Activated CD8-positive, alpha-beta memory T cell treated with anti-CD3 and anti-CD28 coated beads, Interleukin-2, amount 50 U/mL, for 24 hours (primary cell): Measurements from ENCODE around the gene LLCFC1.

Experiments
- DNase-seq: peaks from one replicate; pipeline ENCODE4 v3.0.0-alpha.2; 2020; ENCODE audit errors: extremely low read depth

LLCFC1 gene

DNA sequence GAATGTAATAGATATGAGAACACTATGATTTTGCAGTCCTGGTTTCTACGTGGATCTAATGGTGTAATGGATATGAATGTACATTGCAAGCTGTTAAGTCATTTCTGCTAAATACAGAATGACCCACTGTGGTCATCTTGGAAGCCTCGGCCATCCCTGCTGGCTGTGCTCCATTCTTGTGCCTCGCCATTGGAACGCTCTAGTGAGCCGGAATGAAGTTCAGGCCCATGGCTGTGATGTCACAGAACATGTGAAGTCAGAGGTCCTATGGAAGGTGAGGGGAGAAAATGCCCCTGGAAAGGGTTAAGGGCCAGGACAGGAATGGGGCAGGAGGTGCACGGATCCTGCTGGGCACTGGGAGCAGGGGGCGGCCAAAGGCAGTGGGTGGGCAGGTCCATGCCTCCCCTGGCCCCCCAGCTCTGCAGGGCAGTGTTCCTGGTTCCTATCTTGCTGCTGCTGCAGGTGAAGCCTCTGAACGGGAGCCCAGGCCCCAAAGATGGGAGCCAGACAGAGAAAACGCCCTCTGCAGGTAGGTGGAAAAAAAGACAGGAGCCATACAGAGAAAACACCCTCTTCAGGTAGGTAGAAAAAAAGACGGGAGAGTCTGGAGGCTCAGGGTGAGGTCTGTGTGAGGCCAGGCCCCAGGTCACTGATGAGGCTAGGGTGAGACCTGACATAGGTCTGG lies at the start of gene LLCFC1:
LLCFC1 (plus strand) TSS at position 259 of the 685 bp plus-strand sequence; CDS start at position 397, 138 bp downstream.
- DNase-seq: no peak

DNA sequence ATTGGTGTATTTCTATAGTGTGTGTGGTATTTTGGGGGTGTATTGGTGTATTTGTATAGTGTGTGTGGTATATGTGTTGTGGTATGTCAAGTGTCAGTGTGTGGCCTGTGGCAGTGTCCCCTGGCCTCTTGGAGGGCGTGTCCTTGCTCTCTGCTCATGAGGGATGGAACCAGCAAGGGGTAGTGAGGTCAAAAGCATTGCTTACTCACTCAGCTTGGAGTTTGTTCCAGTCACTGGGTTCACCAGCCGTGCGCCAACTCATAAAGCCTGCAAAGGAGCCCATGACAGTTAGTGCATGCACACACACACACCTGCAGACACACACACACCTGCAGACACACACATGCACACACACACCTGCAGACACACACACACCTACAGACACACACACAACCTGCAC lies 49.5 kb upstream of the LLCFC1 start:
- DNase-seq: no peak

DNA sequence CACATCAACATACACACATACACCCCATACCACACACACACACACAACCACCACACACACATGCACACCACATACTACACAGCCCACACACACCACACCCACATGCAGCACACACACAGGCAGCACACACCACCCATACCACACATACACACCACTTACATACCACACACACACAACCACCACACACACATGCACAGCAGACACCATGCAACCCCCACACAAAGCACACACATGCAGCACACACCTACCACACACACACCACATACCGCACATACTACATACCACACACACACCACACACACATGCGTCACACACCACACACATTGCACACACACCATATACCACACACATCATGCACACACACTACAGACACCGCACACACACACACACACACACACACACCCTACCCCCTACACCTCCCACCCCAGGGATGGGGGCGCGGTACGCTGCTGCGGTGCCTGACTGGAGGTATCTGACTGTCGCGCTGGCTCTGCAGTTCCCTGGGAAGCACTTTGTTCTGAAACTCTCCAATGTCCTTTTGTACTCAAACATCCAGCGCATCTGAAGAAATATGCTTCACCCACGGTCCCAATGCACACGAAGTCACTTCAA lies 48.3 kb upstream of the LLCFC1 start:
- no peak for DNase-seq

DNA sequence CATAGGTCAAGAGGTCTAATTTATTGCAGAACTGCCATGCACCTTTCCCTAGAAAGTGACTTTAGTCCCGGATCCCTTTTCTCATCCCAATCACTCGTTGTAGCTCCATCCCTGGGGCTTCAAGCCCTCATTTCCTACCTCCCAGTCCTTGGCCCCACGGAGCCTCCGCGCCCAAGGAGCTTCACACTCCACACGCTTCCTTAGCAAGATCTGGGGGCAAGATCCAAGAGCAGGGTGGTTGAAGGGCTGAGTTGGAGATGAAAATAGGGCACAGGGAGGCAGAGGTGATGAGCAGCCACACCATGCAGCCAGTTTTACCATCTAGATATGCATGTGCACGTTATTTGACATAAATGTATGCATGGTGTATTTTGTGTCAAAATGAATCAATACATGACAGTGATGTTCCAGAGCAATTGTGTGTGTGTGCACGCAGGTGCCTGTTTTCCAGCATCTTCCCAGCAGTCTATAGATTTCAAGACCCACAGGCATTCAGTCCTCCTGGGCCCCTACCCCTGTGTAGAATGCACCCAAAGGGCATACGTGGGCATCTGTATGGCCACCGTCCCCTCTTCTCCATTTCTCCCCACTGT lies 47.7 kb upstream of the LLCFC1 start:
- no peak for DNase-seq

DNA sequence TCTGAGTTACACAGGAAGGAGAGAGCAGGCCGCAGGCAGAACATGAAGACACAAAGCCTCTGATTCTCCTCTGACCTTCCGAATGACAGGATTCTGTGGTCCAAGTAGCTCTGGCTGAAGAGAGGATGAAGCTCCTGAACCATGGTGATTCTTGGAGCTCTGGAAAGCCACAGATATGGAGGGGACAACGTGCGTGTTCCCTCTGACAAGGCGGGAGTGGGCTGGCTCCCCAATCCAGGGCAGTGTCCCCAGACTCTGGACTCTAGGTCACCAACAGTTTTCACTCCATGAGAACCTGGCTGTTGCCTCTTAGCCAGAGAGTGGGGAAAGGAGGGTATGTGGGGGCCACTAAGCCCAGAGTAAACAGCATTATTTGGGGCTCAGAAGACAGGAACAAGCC lies 46.3 kb upstream of the LLCFC1 start:
- no peak for DNase-seq

DNA sequence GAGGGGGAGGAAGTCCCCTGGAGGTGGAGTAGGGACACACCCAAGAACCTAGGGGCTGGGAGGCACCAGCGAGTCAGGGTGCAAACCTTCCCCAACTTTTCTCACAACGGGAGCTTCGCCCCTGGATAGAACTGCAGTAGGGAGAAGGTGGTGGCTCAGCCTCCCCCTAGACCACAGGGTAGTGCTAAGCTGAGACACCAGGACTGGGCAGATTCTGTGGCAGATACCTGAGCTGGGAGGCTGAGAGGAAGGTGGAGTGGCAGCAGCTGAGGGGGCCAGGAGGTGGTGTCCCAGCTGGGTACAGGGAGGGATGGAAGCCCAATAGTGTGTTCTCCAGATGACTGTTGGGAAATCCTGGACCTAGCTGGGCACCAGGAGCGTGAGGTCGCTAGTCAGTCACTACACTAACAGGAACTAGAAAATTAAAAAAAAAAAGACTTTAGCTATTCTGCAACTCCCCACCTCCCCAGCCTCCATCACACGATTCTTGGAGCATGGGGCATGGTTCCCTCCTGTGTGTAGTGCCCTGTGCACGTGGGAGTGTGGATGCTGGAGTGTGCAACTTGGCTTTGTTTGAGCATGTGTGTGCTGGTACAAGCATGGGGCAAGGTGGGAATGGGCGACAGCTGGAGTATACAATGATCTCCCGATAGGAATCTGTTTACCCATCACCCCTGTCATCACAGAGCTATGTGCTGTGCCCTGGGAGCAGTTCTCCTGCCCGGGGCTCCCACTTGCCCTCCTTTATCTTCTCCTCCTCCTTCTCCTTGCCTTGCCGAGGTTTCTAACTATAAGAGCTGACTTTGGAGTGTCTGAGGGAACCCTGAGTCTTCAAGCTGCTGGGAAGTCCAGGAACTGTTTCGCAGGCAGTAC lies 44.9 kb upstream of the LLCFC1 start:
- no peak for DNase-seq

DNA sequence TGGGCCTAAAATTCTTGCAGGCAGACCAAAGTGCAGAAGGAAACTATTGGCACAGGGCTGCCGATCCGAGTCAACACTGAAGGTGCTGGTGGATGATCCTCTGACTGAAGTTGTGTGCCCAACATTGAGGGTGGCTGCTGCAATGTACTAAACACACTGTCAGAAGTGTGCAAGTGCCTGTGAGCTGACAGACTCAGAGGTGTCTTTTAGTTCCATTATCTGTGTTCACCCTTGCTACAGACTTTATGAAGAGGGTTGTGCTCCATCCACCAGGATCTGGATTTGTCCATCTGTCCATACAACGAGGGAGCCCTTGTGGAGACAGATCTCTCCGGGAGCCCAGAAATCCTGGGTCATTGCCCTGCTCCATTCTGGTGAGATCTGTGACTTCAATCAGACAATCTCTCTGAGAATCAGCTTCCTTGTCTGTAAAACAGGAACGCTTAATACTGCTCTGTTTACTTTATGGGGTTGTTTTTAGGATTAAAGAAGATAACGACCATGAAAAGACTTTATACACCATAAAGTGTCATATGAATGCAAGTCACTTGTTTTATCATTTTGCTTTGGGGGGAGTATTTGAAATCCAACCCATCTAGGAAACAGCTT lies 44.2 kb upstream of the LLCFC1 start:
- DNase-seq: no peak

DNA sequence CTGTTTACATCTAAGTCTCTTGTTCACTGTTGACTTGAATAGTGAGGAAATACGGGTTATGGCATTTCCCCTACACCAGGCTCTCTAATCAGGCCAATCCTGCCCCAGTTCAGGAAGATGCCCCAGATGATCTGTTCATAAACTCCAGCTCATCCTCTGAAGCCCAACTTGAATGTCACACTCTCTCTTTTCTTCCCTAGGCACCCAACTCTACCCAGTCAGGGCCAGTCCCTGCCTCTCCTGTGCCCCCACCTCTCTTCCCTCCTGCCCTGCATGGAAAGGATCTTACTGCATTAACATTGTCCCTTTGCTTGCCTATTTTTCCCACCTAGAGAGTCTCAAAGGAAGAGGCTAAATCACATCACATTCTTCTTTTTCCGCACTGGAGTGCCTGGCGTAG lies 43.1 kb upstream of the LLCFC1 start:
- no peak for DNase-seq

DNA sequence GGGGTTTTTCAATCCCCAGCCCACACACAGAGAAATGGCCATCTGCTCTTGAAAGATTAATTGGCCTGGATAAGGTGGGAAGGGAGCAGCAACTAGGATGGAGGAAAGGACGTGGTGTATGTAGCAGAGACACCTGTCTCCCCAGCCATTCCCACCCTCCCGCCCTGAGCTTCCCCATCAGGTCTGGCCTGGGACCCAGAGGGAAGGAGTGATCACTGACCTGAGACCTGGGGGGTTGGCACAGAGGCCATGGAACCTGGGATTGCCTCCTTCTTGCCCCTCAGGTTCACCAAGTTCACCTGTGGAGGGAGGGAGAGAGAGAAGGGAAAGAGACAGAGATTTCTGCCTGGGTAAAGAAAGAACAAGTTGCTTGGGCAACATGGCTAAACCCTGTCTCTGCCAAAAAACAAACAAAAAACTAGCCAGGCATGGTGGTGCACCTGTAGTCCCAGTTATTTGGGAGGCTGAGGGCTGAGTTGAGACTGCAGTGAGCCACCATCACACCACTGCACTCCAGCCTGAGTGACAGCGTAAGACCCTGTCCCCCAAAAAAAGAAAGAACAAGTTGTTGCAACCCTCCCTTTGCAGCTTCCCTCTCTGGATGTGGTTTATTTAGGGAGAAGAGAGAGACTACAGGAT lies 42.4 kb upstream of the LLCFC1 start:
- no peak for DNase-seq

DNA sequence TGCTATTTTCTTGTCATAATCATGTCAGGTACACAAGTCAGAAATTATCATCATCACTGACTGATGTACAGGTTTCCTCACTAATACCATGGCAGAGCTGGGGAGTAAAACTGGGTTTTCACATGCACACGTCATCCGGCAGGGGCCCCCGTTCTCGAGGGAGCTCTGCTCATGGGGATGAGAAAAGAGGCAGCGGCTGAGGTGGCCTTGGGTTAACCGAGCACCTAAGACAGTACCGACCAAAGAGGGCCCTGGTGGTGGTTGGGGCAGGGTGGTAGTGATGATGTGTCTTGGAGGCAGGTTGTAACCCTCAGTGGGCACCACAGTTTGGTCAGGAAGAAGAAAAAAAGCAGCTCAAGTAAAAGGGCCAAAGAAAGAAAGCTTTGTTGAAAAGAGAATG lies 41.6 kb upstream of the LLCFC1 start:
- DNase-seq: no peak

DNA sequence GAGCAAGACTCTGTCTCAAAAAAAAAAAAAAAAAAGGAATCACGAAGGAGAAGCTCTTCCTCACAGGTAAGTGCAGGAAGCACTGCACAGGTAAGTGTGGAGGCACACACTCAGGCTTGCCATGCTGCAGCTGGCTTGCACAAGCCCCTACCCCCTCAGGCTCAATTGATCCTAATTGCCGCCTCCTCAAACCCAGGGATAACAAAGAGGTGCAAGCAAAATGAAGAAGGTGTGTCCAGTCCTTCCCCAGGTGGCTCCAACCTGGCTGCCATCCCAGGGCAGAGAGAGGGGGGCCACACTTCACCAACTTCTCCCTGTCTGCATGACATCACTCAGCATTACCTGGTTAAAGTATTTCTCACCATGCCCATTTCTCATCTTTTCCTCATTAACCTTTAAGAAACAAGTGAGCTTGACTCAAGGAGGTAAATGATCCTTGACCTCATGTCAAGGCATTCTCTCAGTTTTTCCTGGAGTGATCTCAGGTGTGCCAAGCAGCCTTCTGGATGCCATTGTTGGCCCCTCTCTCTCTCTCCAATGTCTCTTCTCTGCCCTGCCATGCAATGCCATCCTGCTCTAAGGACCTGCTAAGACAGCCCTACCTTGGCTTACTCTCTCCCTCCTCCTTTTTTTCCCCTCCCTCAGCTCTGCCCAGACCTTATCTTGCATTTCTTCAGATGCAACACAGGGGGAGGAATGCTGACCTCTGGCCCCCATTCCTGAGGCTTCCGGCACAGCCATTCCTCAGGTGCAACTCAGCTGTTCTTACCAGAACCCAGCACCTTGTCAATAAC lies 40.7 kb upstream of the LLCFC1 start:
- no peak for DNase-seq

DNA sequence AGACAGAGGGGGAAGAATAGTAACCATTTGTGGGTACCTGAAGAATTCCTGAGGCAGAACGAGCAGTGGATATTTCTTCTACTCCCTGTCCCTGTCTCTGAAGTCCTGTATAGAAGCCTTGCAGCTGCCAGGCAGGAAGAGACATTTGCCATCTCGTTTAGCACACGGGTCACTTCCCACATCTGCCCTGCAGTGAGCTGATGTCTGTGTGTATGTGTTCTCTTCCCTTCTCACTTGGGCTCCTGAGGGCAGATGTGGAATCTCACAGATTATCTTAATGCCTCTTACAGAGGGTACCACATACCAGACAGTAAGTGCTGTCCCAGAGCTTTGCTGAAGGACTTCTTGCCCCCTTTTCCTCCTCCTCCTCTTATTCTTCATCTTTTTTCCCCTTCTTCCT lies 39.6 kb upstream of the LLCFC1 start:
- DNase-seq: no peak

DNA sequence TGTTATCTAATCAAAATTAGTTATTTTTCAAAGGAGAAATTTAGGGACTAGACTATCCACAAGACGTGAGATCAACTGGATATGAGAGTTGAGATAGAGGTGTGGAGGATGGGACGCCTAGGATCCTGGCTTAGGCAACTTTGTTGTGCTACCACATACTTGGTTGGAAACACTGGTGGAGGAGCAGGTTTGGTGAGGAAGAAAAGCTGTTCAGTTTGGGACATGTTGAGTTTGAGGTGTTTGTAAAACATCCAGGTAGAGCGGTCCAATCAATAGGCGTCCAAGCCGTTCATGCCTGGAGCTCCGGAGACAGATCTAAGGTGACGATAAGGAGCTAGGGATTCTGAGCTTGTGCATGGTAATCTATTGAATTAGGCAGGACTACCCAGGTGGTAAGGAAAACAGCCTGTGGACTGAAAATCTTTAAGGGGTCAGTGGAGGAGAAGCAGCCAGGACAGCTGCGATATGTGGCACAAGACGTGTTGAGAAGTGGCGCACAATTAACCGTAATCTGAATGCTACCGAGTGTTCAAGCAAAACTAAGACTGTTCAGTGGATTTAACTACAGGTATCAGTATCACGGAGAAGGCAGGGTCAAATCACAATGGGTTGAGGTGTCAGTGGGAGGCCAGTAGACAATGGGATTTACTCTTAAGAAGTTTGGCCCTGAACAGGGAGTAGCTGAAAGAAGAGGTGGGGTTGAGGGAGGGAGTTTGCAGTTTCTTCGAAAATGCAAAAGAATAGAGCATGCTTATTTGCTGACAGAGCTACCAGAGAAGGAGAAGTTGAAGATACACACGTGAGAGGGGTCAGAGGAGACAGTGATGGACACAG lies 37.6 kb upstream of the LLCFC1 start:
- no peak for DNase-seq

DNA sequence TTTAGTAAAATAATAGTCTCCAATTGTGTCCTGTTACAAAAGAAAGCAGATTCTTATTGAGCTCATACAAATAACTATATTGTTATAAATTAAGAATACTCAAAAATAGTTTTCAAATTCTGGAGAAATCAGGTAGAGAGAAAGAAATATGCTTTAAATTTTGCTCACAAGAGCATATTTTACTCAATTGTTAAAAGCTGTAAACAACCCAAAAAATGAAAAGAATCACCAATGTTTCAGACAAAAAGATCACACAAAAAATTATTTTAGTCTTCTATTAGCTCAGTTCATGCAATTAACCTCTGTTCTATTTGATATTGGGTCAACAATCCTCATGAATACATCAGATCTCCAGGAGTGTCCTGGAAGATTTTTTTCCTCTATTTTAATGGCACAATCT lies 35.2 kb upstream of the LLCFC1 start:
- DNase-seq: no peak

DNA sequence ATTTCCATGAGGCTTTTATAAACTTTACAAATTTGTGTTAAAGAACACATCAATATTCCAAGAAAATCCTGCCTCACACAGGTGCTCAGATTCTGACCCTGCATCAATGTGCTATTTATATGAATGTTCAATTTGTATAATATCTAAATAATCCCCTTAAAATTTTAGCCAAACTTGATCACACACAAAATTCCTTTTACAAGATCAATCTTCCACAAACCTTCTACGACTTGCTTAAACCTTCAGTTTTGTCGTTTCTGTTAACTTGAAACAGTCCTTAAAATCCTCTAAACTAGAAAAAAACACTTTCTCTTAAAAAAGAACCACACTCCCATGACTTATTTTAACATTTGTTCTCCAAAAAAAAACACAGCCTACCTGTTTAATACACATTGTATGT lies 33.5 kb upstream of the LLCFC1 start:
- no peak for DNase-seq

DNA sequence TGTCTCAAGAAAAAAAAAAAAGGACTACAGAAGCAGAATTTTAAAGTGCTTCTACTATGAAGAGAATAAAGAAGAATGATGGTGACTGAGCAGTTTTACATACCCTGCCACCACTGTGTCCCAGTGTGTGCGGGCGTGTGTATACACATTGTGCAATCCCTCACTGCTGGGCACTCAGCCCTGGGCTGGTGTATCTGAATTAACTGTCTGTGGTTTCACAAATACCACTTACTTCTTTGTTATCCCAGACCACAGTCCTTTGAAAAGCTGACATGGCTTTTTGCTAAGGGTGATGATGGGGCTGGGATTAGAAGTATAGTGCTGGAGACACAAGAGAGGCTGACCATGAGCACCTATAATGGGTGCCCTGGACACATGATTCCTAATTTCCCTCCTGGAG lies 32.6 kb upstream of the LLCFC1 start:
- no peak for DNase-seq

DNA sequence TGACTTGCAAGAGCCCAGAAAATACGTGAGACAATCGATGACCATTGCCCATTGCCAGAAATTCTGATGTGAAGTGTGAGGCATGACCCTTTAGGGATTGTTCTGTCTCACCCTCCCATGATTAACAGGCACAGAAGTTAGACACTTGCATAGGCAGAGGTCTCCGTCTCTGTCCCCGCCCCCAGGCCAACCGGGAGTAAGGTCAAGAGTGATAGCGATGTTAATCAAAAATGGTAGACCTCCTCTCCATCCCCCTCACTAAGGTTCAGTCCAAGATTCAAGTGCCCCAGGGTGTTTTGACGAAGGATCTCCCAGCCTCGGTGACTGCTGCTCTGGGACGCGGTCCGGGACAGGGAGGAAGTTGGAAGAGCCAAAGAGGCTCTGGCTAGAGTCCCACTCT lies 31.0 kb upstream of the LLCFC1 start:
- DNase-seq: no peak

DNA sequence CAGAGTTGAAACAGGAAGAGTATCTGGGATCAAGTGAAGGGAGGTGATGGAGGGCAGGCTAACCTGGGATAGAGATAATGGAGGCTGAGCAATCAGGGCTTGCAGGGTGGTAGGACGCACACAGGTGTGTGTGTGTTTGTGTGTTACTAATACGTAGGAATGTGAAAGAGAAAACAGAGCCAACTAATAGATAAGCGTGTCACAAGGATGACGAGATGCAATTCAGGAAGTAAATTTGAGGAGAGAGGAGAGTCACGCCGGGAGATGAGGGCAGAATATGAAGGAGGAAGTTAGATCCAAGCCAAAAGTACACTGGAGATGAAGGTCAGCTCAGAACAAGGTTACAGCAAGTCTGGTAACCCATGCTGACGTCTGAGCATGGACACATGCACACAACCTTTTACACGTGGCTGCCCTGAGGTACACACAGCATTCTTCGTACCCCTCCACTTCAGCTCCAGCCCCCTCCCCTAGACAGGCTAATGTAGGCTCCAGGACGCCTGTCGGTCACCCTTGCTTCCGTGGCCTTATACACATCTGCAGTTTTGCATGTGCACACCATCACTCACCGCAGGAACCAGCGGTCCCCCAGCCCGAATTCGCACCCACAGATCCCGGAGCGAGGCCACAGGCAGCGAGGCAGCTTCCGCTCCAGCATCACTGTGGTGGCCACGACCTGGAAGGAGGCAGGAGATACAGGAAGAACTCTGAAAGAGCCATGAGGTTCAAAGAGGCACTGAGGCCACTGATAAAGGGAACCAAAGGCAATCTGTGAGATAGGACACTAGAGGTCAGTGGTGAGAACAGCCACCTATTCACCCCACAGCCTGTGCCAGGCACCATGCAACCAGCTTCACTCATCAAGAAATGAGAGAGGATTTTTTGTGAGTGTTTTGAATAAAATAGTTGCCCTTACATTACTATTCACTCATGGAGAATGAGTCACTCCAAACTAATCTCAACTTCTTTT lies 30.1 kb upstream of the LLCFC1 start:
- no peak for DNase-seq

DNA sequence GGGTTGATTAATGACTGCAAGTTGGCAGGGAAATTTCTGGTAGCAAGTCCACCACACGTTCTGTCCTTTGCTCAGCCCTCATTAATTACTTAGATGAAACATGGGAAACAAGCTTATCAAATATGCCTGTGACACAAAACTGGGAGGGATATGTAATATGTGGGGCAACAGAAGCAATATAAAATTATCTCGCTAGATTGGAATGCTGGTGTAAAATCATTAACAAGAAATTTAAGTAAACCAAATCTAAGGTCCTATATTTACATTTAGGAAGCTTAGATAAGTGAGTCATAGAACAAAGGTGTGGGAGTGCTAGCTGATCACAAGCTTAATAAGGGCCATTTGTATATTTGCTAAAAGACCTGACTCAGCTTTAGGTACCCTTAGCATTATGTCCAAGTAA lies 29.3 kb upstream of the LLCFC1 start:
- no peak for DNase-seq
